Common myeloid progenitor, CD34-positive (primary cell): ENCODE results near the gene PAX5.

Experiments
- CTCF ChIA-PET: fragments of 350-600 bp; sonication (Branson Sonifier 250); formaldehyde crosslinking; loops from one replicate; lab custom pipeline; 2021; ENCODE audit warnings: antibody characterized with exemption; lab: Charles Lee
- POLR2A ChIA-PET: fragments of 350-600 bp; sonication (Branson Sonifier 250); formaldehyde crosslinking; loops from one replicate; lab custom pipeline; 2021; ENCODE audit warnings: antibody characterized with exemption; lab: Charles Lee
- DNase-seq, 3 donors: peaks; one replicate each; pipeline versions ENCODE4 v3.0.0 to v3.0.0-alpha.2; 2013
- H3K27ac ChIP-seq, 2 experiments: 1 replicate in 1 of 2; 2 replicates in 1 of 2; pipeline ENCODE4 v1.7.0; 2013; ENCODE audit warnings: inconsistent platforms in 2 of 2, low read length in 2 of 2, mild to moderate bottlenecking in 2 of 2, low read depth in 1 of 2, moderate library complexity in 1 of 2; ENCODE audit not compliant: severe bottlenecking in 2 of 2, insufficient read depth in 1 of 2, poor library complexity in 1 of 2
- H3K27me3 ChIP-seq, 5 experiments: replicated peaks in 2 of 5; 1 replicate in 3 of 5; 2 replicates in 2 of 5; pipeline versions ENCODE4 v1.6.1 to v1.7.0; 2013; ENCODE audit warnings: low read length in 4 of 5, mild to moderate bottlenecking in 2 of 5, moderate library complexity in 2 of 5, inconsistent platforms in 1 of 5; ENCODE audit not compliant: insufficient read depth in 5 of 5, control insufficient read depth in 4 of 5
- H3K36me3 ChIP-seq, 4 experiments: 1 replicate in 2 of 4; 2 replicates in 2 of 4; pipeline versions ENCODE4 v1.6.1 to v1.7.0; 2013; ENCODE audit warnings: low read length in 3 of 4, control low read depth in 1 of 4, mild to moderate bottlenecking in 1 of 4; ENCODE audit not compliant: control insufficient read depth in 4 of 4, insufficient read depth in 4 of 4
- H3K4me1 ChIP-seq, 4 experiments: 1 replicate in 3 of 4; 2 replicates in 1 of 4; pipeline versions ENCODE4 v1.6.1 to v1.7.1; 2013; ENCODE audit warnings: low read length in 3 of 4, mild to moderate bottlenecking in 3 of 4, control low read depth in 1 of 4, inconsistent platforms in 1 of 4, moderate library complexity in 1 of 4; ENCODE audit not compliant: control insufficient read depth in 4 of 4, insufficient read depth in 4 of 4; ENCODE audit errors: control extremely low read depth in 1 of 4
- H3K4me3 ChIP-seq, 7 experiments: 1 replicate in 4 of 7; 2 replicates in 3 of 7; pipeline versions ENCODE4 v1.5.1 to v1.7.0; 2013; ENCODE audit warnings: mild to moderate bottlenecking in 7 of 7, low read length in 6 of 7, moderate library complexity in 6 of 7, inconsistent platforms in 2 of 7, low read depth in 2 of 7, control low read depth in 1 of 7; ENCODE audit not compliant: insufficient read depth in 4 of 7, control insufficient read depth in 1 of 7; ENCODE audit errors: extremely low read depth in 1 of 7
- H3K9me3 ChIP-seq, 5 experiments: 1 replicate in 4 of 5; 2 replicates in 1 of 5; pipeline versions ENCODE4 v1.6.1 to v1.7.1; 2013; ENCODE audit warnings: low read length in 4 of 5, mild to moderate bottlenecking in 2 of 5, inconsistent platforms in 1 of 5, low read depth in 1 of 5, moderate library complexity in 1 of 5; ENCODE audit not compliant: control insufficient read depth in 4 of 5, insufficient read depth in 2 of 5; ENCODE audit errors: control extremely low read depth in 1 of 5
- WGBS: methylation state at CpG from one replicate; pipeline ENCODE4 v1.1.5; 2013; ENCODE audit not compliant: insufficient coverage; 5-methylcytosine and 5-hydroxymethylcytosine counted together

PAX5 gene

GRCh38 chr9:36923025-36923625 is 110.9 kb downstream of the PAX5 start:
- Histone ChIP-seq H3K4me3 (no peak overlapping the region), H3K9me3 (peaks cover 0 to 5% (median 0%) of the 10 kb centered on the region in 5 experiments), H3K4me1 (peaks cover 0 to under 1% (median 0%) of the 10 kb centered on the region in 4 experiments), H3K27ac (no peak overlapping the region), H3K27me3 (peaks cover 0 to 8% (median 5%) of the 10 kb centered on the region in 5 experiments), H3K36me3 (no peaks in the 10 kb centered on the region)
- DNase-seq: no peak
- WGBS: 93% methylated on average over 6 of the region's 7 CpGs
- ChIA-PET CTCF (interaction anchor here (1.4 to 1.5 kb wide), 2 partner anchors 10 to 15 kb away, joined by 3 to 4 read pairs; no protein-coding TSS in a partner anchor), POLR2A (no interaction called here)

DNA sequence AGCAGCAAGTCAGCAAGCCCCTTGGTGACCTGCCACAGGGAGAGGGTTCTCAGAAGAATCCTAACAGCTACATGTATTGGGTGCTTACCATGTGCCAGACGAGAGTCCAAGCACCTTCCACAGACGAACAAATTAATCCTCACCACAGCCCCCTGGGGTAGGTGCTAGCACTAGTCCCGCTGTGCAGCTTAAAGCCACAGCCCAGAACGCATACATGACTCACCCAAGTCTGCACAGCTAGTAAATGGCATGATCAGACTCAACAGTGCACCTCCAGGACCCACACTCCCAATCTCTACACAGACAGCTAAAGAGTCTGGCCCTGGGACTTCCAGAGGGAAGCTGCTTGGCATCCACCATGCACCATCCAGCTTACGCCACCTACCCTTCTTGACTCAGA is 111.5 kb downstream of the PAX5 start:
- 94% methylated on average over 3 of the region's 5 CpGs for WGBS
- H3K27me3 ChIP-seq: peaks cover 0 to 8% (median 5%) of the 10 kb centered on the region in 5 experiments
- H3K36me3 ChIP-seq: no peaks in the 10 kb centered on the region
- no peak overlapping the region for H3K4me3 ChIP-seq
- POLR2A ChIA-PET: no interaction called here
- H3K27ac ChIP-seq: no peak overlapping the region
- DNase-seq: no peak
- peaks cover 0 to 5% (median 0%) of the 10 kb centered on the region in 5 experiments for H3K9me3 ChIP-seq
- H3K4me1 ChIP-seq: no peaks in the 10 kb centered on the region
- CTCF ChIA-PET: interaction anchor here (0.9 to 1.5 kb wide), 3 partner anchors 9 to 15 kb away, joined by 3 to 4 read pairs (median 4); no protein-coding TSS in a partner anchor

- Histone ChIP-seq H3K27me3 (peaks cover 0 to 5% (median 4%) of the 10 kb centered on the region in 5 experiments), H3K9me3 (peaks cover 0 to 5% (median under 1%) of the 10 kb centered on the region in 5 experiments), H3K4me1 (peaks cover 0 to 10% (median 8%) of the 10 kb centered on the region in 4 experiments), H3K36me3 (no peaks in the 10 kb centered on the region), H3K27ac (no peak overlapping the region), H3K4me3 (no peak overlapping the region)
- no peak for DNase-seq
- POLR2A ChIA-PET: no interaction called here
- WGBS: 33% methylated on average over 1 of the region's 3 CpGs
- CTCF ChIA-PET: interaction anchor here (1.0 to 1.2 kb wide), 4 partner anchors 9 to 40 kb away, joined by 3 to 5 read pairs (median 4); no protein-coding TSS in a partner anchor
Observed at GRCh38 chr9:36914212-36914577, 119.9 kb downstream of the PAX5 start.

DNA sequence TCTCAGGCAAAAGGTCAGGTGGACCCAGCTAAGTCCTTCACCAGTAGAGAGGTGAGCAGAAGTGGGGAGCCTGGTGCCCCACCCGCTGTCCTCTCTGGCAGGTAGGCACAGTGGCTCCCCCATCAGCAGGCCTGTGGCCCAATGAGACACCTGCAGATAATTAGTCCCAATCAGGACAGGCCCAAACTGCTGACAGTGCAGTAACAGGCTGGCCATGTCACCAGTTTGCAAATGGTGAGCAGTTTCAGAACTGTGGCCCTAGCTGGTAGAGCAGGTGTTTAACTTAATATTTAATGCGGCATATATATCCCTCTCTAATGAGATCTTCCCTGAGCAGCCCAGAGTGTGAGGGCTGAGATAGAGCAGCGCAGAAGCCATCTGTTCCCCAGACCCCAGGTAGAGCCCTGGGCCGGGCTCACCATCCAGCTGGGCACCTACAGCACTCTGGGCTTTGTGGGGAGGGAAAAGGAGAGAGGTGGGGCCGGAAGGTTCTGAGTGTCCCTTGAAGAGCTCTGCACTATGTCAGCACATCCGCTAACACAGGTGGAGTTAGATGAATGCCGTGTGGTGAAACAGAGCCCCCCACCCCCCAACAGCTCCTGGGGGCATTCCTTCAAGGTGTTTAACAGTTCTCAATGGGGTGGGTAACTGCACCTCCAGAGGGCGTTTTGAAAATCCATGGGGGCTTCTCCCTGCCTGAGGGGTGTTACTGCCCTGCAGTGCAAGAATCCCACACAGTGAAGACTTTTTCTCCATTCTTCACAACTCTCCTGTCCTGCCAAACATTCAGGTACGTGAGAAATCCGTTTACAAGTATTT is 120.5 kb downstream of the PAX5 start:
- Histone ChIP-seq H3K27ac (no peak overlapping the region), H3K36me3 (no peaks in the 10 kb centered on the region), H3K9me3 (peaks cover 0 to 1% (median 0%) of the 10 kb centered on the region in 5 experiments), H3K4me1 (peaks cover 0 to 10% (median 8%) of the 10 kb centered on the region in 4 experiments), H3K27me3 (peaks cover 0 to 8% (median 8%) of the 10 kb centered on the region in 5 experiments), H3K4me3 (no peak overlapping the region)
- no peak for DNase-seq
- CTCF ChIA-PET: interaction anchor here (1.0 to 1.2 kb wide), 4 partner anchors 9 to 40 kb away, joined by 3 to 5 read pairs (median 4); no protein-coding TSS in a partner anchor
- POLR2A ChIA-PET: no interaction called here
- 72% methylated on average over 4 of the region's 10 CpGs for WGBS

DNA sequence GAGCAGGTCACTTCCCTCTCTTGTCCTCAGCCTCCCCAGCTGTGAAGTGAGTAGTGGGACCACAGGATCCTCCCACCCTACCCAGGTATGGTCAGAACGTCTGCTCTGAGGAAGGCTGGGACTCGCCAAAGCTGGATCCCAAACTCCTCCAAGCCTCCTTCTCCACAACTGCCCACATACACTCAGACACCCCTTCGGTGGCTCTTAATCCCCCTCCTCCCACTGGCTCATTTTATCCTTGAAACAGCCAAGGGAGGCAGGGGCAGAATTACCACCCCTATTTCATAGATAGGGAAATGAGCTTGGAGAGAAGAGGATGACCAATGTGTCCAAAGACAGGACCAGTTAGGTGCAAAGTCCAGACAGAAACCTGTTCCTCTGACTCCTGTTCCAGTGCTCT is 121.4 kb downstream of the PAX5 start:
- 100% methylated on average over 2 of the region's 3 CpGs for WGBS
- no peak for DNase-seq
- ChIA-PET CTCF (interaction anchor here (0.8 to 2.0 kb wide), 5 partner anchors 9 to 40 kb away, joined by 3 to 10 read pairs (median 4); no protein-coding TSS in a partner anchor), POLR2A (no interaction called here)
- Histone ChIP-seq H3K4me1 (peaks cover 0 to 10% (median 8%) of the 10 kb centered on the region in 4 experiments), H3K27ac (no peak overlapping the region), H3K4me3 (no peak overlapping the region), H3K27me3 (peaks cover 0 to 17% (median 11%) of the 10 kb centered on the region in 5 experiments), H3K36me3 (no peaks in the 10 kb centered on the region), H3K9me3 (peaks cover 0 to 1% (median 0%) of the 10 kb centered on the region in 5 experiments)

DNA sequence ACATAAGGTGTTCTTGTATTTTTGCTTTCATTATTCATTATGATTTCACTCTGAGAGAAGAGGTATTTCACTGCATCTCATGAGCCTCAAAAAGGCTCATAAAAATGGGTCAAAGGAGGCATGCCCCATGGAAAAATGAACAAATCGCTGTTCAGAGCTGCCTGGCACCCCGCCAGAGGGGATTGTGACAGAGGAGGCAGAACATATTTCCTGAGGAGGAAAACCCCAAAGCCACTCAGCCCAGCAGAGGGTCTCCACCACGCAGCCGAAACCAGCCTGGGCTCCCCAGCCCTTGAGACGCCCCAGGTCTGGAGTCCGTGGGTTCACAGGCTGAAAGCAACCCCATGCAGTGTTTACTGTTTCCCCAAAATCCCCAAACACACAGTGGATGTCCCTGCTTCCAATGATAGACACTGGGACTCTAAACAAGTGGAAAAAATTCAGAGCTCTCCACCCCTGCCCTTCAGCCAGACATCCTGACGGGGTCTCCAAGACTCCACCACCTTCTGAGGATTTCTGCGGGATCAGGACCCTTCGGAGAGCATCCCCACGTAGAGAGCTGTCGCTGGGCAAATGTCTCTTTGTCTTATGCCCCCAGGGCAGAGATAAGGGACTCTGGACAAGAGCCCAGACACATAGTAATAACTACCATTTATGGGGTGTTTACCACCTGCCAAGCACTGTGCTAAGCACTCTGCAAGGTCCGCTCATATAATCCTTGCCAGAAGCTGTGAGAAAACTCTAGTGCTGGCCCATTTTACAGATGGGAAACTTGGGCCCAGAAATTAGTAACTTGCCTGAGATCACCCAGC is 122.3 kb downstream of the PAX5 start:
- Histone ChIP-seq H3K27ac (no peak overlapping the region), H3K9me3 (peaks cover 0 to 1% (median 0%) of the 10 kb centered on the region in 5 experiments), H3K27me3 (peaks cover 0 to 25% (median 15%) of the 10 kb centered on the region in 5 experiments), H3K4me1 (peaks cover 0 to 10% (median 8%) of the 10 kb centered on the region in 4 experiments), H3K4me3 (peak overlapping the region in 1 of 7 experiments; percentile 32), H3K36me3 (no peaks in the 10 kb centered on the region)
- peak; percentile 26 to 73 (median 66) for DNase-seq
- ChIA-PET POLR2A (no interaction called here), CTCF (interaction anchor here (0.5 to 2.0 kb wide), 7 partner anchors 10 to 623 kb away, joined by 3 to 10 read pairs (median 4); no protein-coding TSS in a partner anchor)
- WGBS: 46% methylated on average over 10 of the region's 12 CpGs
